HL-60 (cell line): ENCODE data around the gene KLC1.

Experiments
- DNase-seq, 2 experiments: peaks; one replicate each; pipeline ENCODE4 v3.0.0-alpha.2; 2010 to 2020; ENCODE audit warnings: low read depth in 1 of 2, low spot score in 1 of 2
- H3K27ac ChIP-seq: fragments of 250-450 bp; sonication (Bioruptor Pico); replicated peaks from 2 replicates; pipeline ENCODE4 v1.5.1; 2020; ENCODE audit warnings: mild to moderate bottlenecking, moderate library complexity
- H3K27me3 ChIP-seq: fragments of 250-450 bp; sonication (Bioruptor Pico); 2 replicates; pipeline ENCODE4 v1.5.1; 2021; ENCODE audit warnings: mild to moderate bottlenecking, moderate library complexity; ENCODE audit not compliant: insufficient read depth, poor library complexity, severe bottlenecking
- H3K4me3 ChIP-seq: replicated peaks from 2 replicates; pipeline ENCODE4 v1.5.1; 2011; ENCODE audit warnings: mild to moderate bottlenecking, control low read depth, low read length; ENCODE audit not compliant: insufficient read depth
- GABPA ChIP-seq: IDR thresholded peaks from 2 replicates; pipeline ENCODE4 v1.6.1; 2012; ENCODE audit warnings: low read depth
- POLR2AphosphoS5 ChIP-seq: IDR thresholded peaks from 2 replicates; pipeline ENCODE4 v1.6.1; 2012; ENCODE audit warnings: low read depth
- SPI1 ChIP-seq: IDR thresholded peaks from 2 replicates; pipeline ENCODE4 v1.6.1; 2012; ENCODE audit warnings: low read depth, mild to moderate bottlenecking, borderline replicate concordance
- TF ChIP-seq, protein P1 (sequence below): IDR thresholded peaks from one replicate; pipeline ENCODE4 v1.5.1; 2011; ENCODE audit warnings: low read length, control low read depth, inconsistent platforms; ENCODE audit not compliant: insufficient read depth
- TF ChIP-seq, protein P2 (sequence below): IDR thresholded peaks from 2 replicates; pipeline ENCODE4 v1.6.1; 2012; ENCODE audit warnings: low read depth; ENCODE audit not compliant: insufficient replicate concordance

KLC1 gene

DNA sequence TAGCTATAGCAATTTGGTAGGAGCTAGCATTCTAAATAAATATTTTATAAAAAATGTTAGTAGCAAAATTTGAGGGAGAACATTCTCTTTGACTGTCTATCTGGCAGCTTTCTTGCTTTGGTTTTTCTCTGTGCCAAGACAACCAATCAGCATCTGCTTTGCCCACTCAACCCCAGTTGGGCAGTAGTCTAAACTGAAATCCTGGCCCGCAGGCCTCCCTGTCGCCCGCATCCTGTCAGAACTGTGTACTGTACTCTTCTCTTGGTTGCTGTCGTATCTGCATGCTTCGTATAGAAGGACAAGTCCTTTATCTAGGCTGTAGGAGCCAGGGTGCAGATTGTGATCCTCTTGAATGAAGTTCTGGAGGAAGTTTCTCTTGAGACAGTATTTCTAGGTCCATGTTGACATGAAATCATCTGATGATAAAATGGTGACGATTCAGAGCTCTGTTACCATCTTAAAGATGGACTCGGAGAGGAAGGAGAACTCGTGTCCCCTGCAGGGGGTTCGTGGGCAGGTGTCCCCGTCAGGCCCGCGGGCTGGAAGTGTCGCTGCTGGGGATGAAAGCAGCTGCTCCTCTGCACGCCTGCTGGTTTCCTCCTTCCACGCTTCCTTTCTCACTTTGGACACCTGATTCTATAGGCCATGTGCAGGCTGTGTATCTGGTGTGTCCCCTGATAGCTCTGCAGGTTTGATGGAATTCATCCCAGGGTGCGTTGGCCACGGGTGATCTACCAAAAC lies 51.6 kb downstream of the KLC1 start:
- DNase-seq: no peak
- no peak overlapping the region for H3K4me3 ChIP-seq
- no peak for TF ChIP-seq POLR2AphosphoS5
- no peak for TF ChIP-seq GABPA
- TF ChIP-seq, protein P1, sequence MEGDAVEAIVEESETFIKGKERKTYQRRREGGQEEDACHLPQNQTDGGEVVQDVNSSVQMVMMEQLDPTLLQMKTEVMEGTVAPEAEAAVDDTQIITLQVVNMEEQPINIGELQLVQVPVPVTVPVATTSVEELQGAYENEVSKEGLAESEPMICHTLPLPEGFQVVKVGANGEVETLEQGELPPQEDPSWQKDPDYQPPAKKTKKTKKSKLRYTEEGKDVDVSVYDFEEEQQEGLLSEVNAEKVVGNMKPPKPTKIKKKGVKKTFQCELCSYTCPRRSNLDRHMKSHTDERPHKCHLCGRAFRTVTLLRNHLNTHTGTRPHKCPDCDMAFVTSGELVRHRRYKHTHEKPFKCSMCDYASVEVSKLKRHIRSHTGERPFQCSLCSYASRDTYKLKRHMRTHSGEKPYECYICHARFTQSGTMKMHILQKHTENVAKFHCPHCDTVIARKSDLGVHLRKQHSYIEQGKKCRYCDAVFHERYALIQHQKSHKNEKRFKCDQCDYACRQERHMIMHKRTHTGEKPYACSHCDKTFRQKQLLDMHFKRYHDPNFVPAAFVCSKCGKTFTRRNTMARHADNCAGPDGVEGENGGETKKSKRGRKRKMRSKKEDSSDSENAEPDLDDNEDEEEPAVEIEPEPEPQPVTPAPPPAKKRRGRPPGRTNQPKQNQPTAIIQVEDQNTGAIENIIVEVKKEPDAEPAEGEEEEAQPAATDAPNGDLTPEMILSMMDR: no peak
- TF ChIP-seq SPI1: no peak
- TF ChIP-seq, protein P2, sequence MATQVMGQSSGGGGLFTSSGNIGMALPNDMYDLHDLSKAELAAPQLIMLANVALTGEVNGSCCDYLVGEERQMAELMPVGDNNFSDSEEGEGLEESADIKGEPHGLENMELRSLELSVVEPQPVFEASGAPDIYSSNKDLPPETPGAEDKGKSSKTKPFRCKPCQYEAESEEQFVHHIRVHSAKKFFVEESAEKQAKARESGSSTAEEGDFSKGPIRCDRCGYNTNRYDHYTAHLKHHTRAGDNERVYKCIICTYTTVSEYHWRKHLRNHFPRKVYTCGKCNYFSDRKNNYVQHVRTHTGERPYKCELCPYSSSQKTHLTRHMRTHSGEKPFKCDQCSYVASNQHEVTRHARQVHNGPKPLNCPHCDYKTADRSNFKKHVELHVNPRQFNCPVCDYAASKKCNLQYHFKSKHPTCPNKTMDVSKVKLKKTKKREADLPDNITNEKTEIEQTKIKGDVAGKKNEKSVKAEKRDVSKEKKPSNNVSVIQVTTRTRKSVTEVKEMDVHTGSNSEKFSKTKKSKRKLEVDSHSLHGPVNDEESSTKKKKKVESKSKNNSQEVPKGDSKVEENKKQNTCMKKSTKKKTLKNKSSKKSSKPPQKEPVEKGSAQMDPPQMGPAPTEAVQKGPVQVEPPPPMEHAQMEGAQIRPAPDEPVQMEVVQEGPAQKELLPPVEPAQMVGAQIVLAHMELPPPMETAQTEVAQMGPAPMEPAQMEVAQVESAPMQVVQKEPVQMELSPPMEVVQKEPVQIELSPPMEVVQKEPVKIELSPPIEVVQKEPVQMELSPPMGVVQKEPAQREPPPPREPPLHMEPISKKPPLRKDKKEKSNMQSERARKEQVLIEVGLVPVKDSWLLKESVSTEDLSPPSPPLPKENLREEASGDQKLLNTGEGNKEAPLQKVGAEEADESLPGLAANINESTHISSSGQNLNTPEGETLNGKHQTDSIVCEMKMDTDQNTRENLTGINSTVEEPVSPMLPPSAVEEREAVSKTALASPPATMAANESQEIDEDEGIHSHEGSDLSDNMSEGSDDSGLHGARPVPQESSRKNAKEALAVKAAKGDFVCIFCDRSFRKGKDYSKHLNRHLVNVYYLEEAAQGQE: no peak
- no peaks in the 10 kb centered on the region for H3K27me3 ChIP-seq
- no peak overlapping the region for H3K27ac ChIP-seq

DNA sequence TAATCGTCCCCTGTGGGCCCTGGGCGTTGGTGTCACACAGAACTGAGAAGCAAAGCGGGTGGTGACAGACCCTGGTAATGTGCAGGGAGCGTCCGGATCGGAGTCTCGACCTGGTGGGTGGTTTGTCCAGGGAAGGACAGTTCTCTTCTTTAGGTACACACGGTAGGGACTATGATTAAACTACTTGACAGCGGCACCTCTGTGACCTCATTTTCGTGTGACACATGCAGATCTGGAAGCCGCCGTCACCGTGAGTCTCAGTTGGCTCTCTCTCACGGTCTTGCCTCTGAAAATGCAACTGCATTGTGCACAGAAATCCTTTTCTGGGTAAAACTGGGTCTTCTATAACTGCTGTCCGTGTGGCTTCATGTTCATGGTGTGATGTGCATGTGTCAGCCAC lies 54.1 kb downstream of the KLC1 start:
- TF ChIP-seq, protein P2: no peak
- no peak for TF ChIP-seq GABPA
- TF ChIP-seq POLR2AphosphoS5: no peak
- TF ChIP-seq SPI1: no peak
- TF ChIP-seq, protein P1: no peak
- DNase-seq: no peak
- no peak overlapping the region for H3K4me3 ChIP-seq
- H3K27ac ChIP-seq: no peak overlapping the region
- no peaks in the 10 kb centered on the region for H3K27me3 ChIP-seq

DNA sequence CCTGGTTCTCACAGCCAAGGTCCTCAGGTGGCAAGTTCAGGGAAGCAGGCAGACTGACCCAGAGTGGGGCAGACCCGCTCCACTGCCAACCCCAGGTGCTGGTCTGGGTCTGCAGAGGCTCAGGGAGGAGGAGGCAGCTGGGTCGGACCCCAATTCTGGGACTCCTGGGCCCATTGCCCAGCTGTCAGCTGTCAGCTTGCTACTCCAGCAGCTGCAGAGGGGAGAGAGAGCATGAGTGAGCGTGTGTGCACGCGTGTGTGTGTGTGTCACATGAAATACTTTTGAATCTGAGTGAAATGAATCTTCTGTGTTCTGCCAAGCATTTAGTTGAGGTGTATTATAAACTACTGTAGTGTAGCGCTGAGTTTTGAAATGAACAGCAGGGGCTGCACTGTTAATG lies 55.5 kb downstream of the KLC1 start:
- Histone ChIP-seq H3K4me3 (no peak overlapping the region), H3K27ac (no peak overlapping the region), H3K27me3 (no peaks in the 10 kb centered on the region)
- DNase-seq: no peak
- TF ChIP-seq, protein P2: no peak
- TF ChIP-seq POLR2AphosphoS5 (no peak), SPI1 (no peak), GABPA (no peak)
- TF ChIP-seq, protein P1: no peak
